K562 (cell line): ENCODE data around the gene OR2C1. TPM values are rescaled to one million over a fixed set of nuclear protein-coding genes. Genes with fewer than 3 reads are reported as not detected.

ENCODE experiments used
- C11orf30 ChIP-seq: fragments of 450-650 bp; IDR thresholded peaks from 2 replicates; pipeline ENCODE4 v1.6.1; 2016; ENCODE audit warnings: low read depth, mild to moderate bottlenecking
- CHCHD3 ChIP-seq: fragments of 250-450 bp; sonication (Bioruptor Pico); IDR thresholded peaks from 2 replicates; pipeline ENCODE4 v2.1.2; 2022; ENCODE audit warnings: mild to moderate bottlenecking
- DMBX1 ChIP-seq: fragments of 250-450 bp; sonication (Bioruptor Pico); IDR thresholded peaks from 2 replicates; pipeline ENCODE4 v1.8.0; 2022; ENCODE audit warnings: inconsistent platforms, mild to moderate bottlenecking, moderate library complexity, borderline replicate concordance
- NCOA4 ChIP-seq: fragments of 450-650 bp; IDR thresholded peaks from 2 replicates; pipeline ENCODE4 v1.6.1; 2018; ENCODE audit warnings: mild to moderate bottlenecking; ENCODE audit not compliant: partially characterized antibody
- NFE2L1 ChIP-seq: fragments of 450-650 bp; IDR thresholded peaks from 2 replicates; pipeline ENCODE4 v1.6.1; 2016; ENCODE audit warnings: missing genetic modification characterization, low read depth, mild to moderate bottlenecking, missing compliant biosample characterization, moderate library complexity, borderline replicate concordance
- NR2C2 ChIP-seq, 2 experiments: fragments of 200-800 bp in 1 of 2; sonication (Bioruptor generic) in 1 of 2; sonication (generic) in 1 of 2; formaldehyde crosslinking in 1 of 2; IDR thresholded peaks; 2 replicates each; pipeline versions ENCODE4 v1.6.1 to v1.8.0; 2016 to 2022; ENCODE audit warnings: mild to moderate bottlenecking in 1 of 2, missing compliant biosample characterization in 1 of 2, missing genetic modification characterization in 1 of 2, missing genetic modification reagents in 1 of 2
- RFX1 ChIP-seq: fragments of 450-650 bp; IDR thresholded peaks from 2 replicates; pipeline ENCODE4 v1.6.1; 2016; ENCODE audit warnings: mild to moderate bottlenecking, moderate library complexity
- RFX7 ChIP-seq: fragments of 250-450 bp; sonication (Bioruptor Pico); IDR thresholded peaks from 2 replicates; pipeline ENCODE4 v1.5.1; 2021; ENCODE audit warnings: mild to moderate bottlenecking
- SMC3 ChIP-seq: conservative IDR thresholded peaks from 2 replicates; pipeline ENCODE4 v1.6.1; 2011; ENCODE audit warnings: low read depth, low read length, improper control_type of control experiment; ENCODE audit not compliant: insufficient read depth
- YBX1 ChIP-seq: fragments of 450-650 bp; IDR thresholded peaks from 2 replicates; pipeline ENCODE4 v1.7.1; 2016; ENCODE audit warnings: mild to moderate bottlenecking
- ZNF174 ChIP-seq: fragments of 250-450 bp; sonication (Bioruptor Pico); IDR thresholded peaks from 2 replicates; pipeline ENCODE4 v1.4.0; 2020; ENCODE audit warnings: mild to moderate bottlenecking
- ZNF253 ChIP-seq: fragments of 250-450 bp; sonication (Bioruptor Pico); conservative IDR thresholded peaks from 2 replicates; pipeline ENCODE4 v1.6.1; 2021; ENCODE audit warnings: mild to moderate bottlenecking
- ZNF507 ChIP-seq: conservative IDR thresholded peaks from 2 replicates; pipeline ENCODE4 v1.6.1; 2017; ENCODE audit warnings: missing genetic modification characterization, missing compliant biosample characterization
- polyA plus RNA-seq, 8 experiments: library from polyadenylated mRNA; depleted of rRNA in 4 of 8; stranded (reverse) in 5 of 8; unstranded in 3 of 8; fragments of >200 nt; fragmentation: Nextera tagmentation in 2 of 8; fragmentation: Illumina TruSeq in 1 of 8; extraction: Ambion mirVana in 2 of 8; extraction: Trizol in 1 of 8; gene quantifications; 2 replicates each; pipeline versions ENCODE4 v1.2.1 to v1.2.3, GENCODE V29; 2011 to 2014; ENCODE audit warnings: inconsistent platforms in 1 of 8, missing spikeins in 1 of 8
- total RNA-seq, 7 experiments: library from RNA; depleted of rRNA in 6 of 7; stranded (reverse); fragments of >200 nt in 6 of 7; fragmentation: Illumina TruSeq in 2 of 7; extraction: Trizol in 2 of 7; gene quantifications; 2 replicates each; pipeline versions ENCODE4 v1.2.1 to v1.2.3, GENCODE V29; 2011 to 2021; ENCODE audit warnings: low replicate concordance in 1 of 7
- TF ChIP-seq, protein P1 (sequence below): fragments of 250-450 bp; sonication (Bioruptor Pico); IDR thresholded peaks from 2 replicates; pipeline ENCODE4 v1.5.0; 2021; ENCODE audit warnings: mild to moderate bottlenecking, moderate library complexity
- TF ChIP-seq, protein P2 (sequence below): fragments of 450-650 bp; IDR thresholded peaks from 2 replicates; pipeline ENCODE4 v1.6.1; 2014; ENCODE audit warnings: low read depth, mild to moderate bottlenecking, moderate library complexity, borderline replicate concordance
- TF ChIP-seq, protein P3 (sequence below): sonication (generic); formaldehyde crosslinking; IDR thresholded peaks from 2 replicates; pipeline ENCODE4 v1.8.0; 2022; ENCODE audit warnings: missing genetic modification reagents, mild to moderate bottlenecking, borderline replicate concordance
- TF ChIP-seq, protein P4 (sequence below): fragments of 250-450 bp; sonication (Bioruptor Pico); IDR thresholded peaks from 2 replicates; pipeline ENCODE4 v1.9.0; 2021; ENCODE audit warnings: mild to moderate bottlenecking

OR2C1 gene
- total and polyA plus RNA-seq, 9 of the 15 experiments (the other 6 are each of a cell fraction or from before 2014, with no cell fraction given): not detected

DNA sequence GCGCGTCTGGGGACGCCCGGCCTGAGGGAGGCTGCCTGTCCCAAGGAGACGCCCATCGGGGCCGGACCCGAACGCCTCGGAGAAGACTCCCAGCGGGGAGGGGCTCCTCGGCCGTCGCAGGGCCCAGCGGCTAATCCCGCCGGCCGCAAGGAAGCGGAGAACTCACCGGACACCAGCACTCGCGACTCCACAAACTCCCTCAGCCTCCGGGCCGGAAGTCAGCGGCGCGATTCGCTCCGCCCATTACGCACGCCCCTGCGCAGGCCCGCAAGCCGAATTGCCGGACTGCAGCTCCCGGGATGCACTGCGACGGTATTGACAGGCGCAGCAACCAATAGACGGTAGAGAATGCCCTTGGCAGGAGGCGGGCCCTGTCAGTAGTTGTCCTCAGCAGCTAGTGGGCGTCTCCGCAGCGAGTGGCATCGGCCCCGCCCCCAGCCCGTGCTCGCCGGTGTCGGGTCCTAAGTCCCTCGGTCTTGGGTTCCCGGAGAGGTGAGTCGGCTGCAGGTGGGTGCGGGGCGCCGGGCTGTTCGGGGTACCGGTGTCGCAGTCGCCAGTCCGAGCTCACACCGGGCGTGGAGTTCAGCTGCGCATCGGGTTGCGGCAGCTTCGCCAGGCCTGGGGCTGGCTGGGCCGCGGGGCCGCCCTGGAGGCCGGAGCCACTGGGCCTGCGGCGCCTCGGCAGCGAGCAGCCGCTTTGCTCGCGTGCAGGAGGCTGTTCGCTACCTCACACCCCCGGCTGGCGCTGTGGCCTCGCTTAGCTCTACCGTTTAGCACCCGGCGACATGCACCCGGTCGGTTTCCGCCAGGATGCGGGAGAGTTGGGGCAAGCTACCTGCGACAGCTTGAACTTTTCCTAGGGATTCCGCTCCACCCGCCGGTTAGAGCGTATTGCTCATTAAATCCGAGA is 45.3 kb downstream of the OR2C1 start, which contains the start of the genes ZNF174 and ZSCAN32 (continued):
- TF ChIP-seq, protein P1, sequence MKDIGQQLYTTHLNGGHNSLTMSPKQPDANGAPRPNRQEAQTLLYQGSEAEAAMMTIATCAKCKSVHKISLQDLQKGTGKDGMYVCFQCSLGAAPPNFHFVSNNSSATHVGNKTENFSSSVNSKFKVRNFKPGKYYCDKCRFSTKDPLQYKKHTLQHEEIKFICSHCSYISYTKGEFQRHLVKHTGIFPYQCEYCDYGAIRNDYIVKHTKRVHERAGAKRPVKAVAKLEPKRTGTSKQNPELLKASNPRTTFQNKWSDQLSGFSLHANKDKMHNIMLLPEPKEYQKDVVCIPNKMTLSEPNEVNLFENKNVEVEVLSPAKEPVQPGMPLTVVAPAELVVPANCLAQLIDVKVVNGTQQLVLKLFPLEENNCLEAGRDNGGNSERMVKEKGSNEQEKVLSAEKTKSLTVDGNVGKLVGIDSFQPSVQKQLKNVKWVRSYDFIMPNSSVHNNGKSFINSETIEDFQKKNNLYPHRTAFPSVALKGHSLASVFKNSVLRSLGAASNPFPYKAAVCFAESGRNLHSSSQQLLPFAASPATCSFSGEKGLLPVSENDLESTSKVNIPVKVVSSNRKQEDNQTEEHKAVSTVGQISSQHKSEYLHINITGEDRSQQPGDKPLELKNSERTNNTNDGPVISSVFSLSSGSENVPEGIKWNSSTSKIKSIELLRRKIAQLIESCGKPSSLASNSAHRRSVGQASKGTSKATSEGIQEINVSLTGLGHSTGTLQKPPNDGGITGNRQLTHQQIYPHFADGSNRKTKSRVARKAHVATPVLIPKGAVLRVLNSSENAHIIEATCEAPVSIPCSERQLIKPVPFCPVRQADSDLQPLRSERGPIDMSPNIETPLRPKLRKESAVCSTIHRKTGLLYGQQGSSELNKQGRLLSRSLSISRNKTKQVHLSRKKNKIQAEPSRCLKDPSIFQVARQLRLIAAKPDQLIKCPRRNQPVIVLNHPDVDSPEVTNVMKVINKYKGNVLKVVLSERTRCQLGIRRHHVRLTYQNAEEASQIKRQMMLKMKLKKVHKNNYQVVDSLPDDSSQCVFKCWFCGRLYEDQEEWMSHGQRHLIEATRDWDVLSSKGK (CRISPR knock-in tag): no peak
- TF ChIP-seq, protein P2, sequence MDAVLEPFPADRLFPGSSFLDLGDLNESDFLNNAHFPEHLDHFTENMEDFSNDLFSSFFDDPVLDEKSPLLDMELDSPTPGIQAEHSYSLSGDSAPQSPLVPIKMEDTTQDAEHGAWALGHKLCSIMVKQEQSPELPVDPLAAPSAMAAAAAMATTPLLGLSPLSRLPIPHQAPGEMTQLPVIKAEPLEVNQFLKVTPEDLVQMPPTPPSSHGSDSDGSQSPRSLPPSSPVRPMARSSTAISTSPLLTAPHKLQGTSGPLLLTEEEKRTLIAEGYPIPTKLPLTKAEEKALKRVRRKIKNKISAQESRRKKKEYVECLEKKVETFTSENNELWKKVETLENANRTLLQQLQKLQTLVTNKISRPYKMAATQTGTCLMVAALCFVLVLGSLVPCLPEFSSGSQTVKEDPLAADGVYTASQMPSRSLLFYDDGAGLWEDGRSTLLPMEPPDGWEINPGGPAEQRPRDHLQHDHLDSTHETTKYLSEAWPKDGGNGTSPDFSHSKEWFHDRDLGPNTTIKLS: peak; percentile 84
- TF ChIP-seq ZNF174 (no peak), YBX1 (no peak), NR2C2 (CRISPR knock-in tag; IDR thresholded peaks at IDR 0.05) (peak; percentile 24; the same call in 1 of the 2 replicates), NR2C2 (tag; IDR thresholded peaks at IDR 0.05) (peak; percentile 34; the same call in 1 of the 2 replicates), RFX7 (CRISPR knock-in tag) (no peak), DMBX1 (CRISPR knock-in tag) (no peak), SMC3 (no peak), ZNF253 (CRISPR knock-in tag) (no peak), RFX1 (no peak), C11orf30 (no peak), NFE2L1 (tag) (no peak), ZNF507 (tag) (no peak), NCOA4 (no peak), CHCHD3 (CRISPR knock-in tag) (no peak)
- TF ChIP-seq, protein P3, sequence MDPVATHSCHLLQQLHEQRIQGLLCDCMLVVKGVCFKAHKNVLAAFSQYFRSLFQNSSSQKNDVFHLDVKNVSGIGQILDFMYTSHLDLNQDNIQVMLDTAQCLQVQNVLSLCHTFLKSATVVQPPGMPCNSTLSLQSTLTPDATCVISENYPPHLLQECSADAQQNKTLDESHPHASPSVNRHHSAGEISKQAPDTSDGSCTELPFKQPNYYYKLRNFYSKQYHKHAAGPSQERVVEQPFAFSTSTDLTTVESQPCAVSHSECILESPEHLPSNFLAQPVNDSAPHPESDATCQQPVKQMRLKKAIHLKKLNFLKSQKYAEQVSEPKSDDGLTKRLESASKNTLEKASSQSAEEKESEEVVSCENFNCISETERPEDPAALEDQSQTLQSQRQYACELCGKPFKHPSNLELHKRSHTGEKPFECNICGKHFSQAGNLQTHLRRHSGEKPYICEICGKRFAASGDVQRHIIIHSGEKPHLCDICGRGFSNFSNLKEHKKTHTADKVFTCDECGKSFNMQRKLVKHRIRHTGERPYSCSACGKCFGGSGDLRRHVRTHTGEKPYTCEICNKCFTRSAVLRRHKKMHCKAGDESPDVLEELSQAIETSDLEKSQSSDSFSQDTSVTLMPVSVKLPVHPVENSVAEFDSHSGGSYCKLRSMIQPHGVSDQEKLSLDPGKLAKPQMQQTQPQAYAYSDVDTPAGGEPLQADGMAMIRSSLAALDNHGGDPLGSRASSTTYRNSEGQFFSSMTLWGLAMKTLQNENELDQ (CRISPR knock-in tag): no peak
- TF ChIP-seq, protein P4, sequence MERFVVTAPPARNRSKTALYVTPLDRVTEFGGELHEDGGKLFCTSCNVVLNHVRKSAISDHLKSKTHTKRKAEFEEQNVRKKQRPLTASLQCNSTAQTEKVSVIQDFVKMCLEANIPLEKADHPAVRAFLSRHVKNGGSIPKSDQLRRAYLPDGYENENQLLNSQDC: no peak
